OCI-LY7 (cell line): ENCODE measurements around the gene GORASP2. TPM values are rescaled to one million over a fixed set of nuclear protein-coding genes. Genes with fewer than 3 reads are reported as not detected.

Experiments used
- BruUV-seq: library from RNA; stranded (reverse); fragments of 400-500 nt; replicated peaks from 2 replicates; lab custom pipeline; 2021; lab: Mats Ljungman, UMichigan
- CTCF ChIA-PET: fragments of 300-600 bp; sonication (Branson Sonifier 250); formaldehyde crosslinking; loops from one replicate; lab custom pipeline; 2022; ENCODE audit warnings: antibody characterized with exemption; ENCODE audit not compliant: unreplicated experiment; lab: Charles Lee
- POLR2A ChIA-PET: fragments of 300-600 bp; sonication (Branson Sonifier 250); formaldehyde crosslinking; loops from one replicate; lab custom pipeline; 2022; ENCODE audit warnings: antibody characterized with exemption; lab: Charles Lee
- DNase-seq: peaks from one replicate; pipeline ENCODE4 v3.0.0-alpha.2; 2015; ENCODE audit warnings: low spot score
- H2AFZ ChIP-seq: fragments of 200-600 bp; sonication (generic), shearing (Covaris generic); 2 replicates; pipeline ENCODE4 v1.6.1; 2014; ENCODE audit warnings: mild to moderate bottlenecking, antibody characterized with exemption, low read length, moderate library complexity
- H3K27ac ChIP-seq: fragments of 200-600 bp; sonication (generic); 2 replicates; pipeline ENCODE4 v1.5.1; 2014; ENCODE audit warnings: mixed run types, low read depth, mild to moderate bottlenecking, moderate library complexity, low read length, inconsistent platforms; ENCODE audit not compliant: poor library complexity, severe bottlenecking
- H3K36me3 ChIP-seq: fragments of 200-600 bp; sonication (generic); 2 replicates; pipeline ENCODE4 v1.6.1; 2014; ENCODE audit warnings: mild to moderate bottlenecking, antibody characterized with exemption, low read length, moderate library complexity, mixed read lengths; ENCODE audit not compliant: insufficient read depth
- H3K4me1 ChIP-seq: fragments of 200-600 bp; sonication (generic); 2 replicates; pipeline ENCODE4 v1.5.1; 2014; ENCODE audit warnings: mild to moderate bottlenecking, low read length; ENCODE audit not compliant: insufficient read depth, poor library complexity, severe bottlenecking
- H3K4me2 ChIP-seq: fragments of 200-600 bp; sonication (generic); 2 replicates; pipeline ENCODE4 v1.6.1; 2014; ENCODE audit warnings: mild to moderate bottlenecking, low read length
- H3K4me3 ChIP-seq: fragments of 200-600 bp; sonication (generic); 2 replicates; pipeline ENCODE4 v1.5.1; 2014; ENCODE audit warnings: mild to moderate bottlenecking, low read depth, low read length; ENCODE audit not compliant: poor library complexity, severe bottlenecking
- H3K79me2 ChIP-seq: fragments of 200-600 bp; sonication (generic); 2 replicates; pipeline ENCODE4 v1.6.1; 2016; ENCODE audit warnings: low read depth, mild to moderate bottlenecking, low read length, moderate library complexity, mixed read lengths; ENCODE audit not compliant: insufficient read depth
- H3K9me2 ChIP-seq: fragments of 200-600 bp; sonication (generic); 2 replicates; pipeline ENCODE4 v1.6.1; 2016; ENCODE audit warnings: mild to moderate bottlenecking, low read length, mixed read lengths; ENCODE audit not compliant: insufficient read depth
- H3K9me3 ChIP-seq: fragments of 200-600 bp; sonication (generic); 2 replicates; pipeline ENCODE4 v1.6.1; 2014; ENCODE audit warnings: mild to moderate bottlenecking, mixed run types, low read length, mixed read lengths
- H4K20me1 ChIP-seq: fragments of 200-600 bp; sonication (generic); 2 replicates; pipeline ENCODE4 v1.6.1; 2014; ENCODE audit warnings: mild to moderate bottlenecking, antibody characterized with exemption, low read length, moderate library complexity, mixed read lengths; ENCODE audit not compliant: insufficient read depth
- CTCF ChIP-seq: fragments of 200-600 bp; sonication (generic); conservative IDR thresholded peaks from 2 replicates; pipeline ENCODE4 v1.5.1; 2014; ENCODE audit warnings: mild to moderate bottlenecking, antibody characterized with exemption, low read length, moderate library complexity, mixed read lengths
- EZH2phosphoT487 ChIP-seq: fragments of 200-600 bp; sonication (generic); IDR thresholded peaks from 2 replicates; pipeline ENCODE4 v1.6.1; 2018; ENCODE audit warnings: low read depth, borderline replicate concordance, mild to moderate bottlenecking, mixed run types, antibody characterized with exemption, low read length, moderate library complexity, mixed read lengths
- intact Hi-C: fragments of 100-400 bp; cut with micrococcal nuclease; formaldehyde crosslinking; loops from one replicate; pipeline ENCODE4 v1.10.0; 2022; ENCODE audit not compliant: unreplicated experiment
- total RNA-seq, 2 experiments: library from RNA; depleted of rRNA in 1 of 2; stranded (reverse); fragments of >200 nt in 1 of 2; shearing (Covaris generic) in 1 of 2; gene quantifications; 2 replicates each; pipeline ENCODE4 v1.2.3, GENCODE V29; 2014 to 2022

GORASP2 gene
- total RNA-seq, 2 experiments from 2014 or later: 30.7 to 94.3 TPM

- peak overlapping the region; percentile 89 for H2AFZ ChIP-seq
- H3K9me2 ChIP-seq: no peaks in the 10 kb centered on the region
- H3K79me2 ChIP-seq: peaks cover 38% of the 10 kb centered on the region
- peak; percentile 27 for DNase-seq
- peak overlapping the region; percentile 59 for H3K4me3 ChIP-seq
- TF ChIP-seq EZH2phosphoT487 (no peak), CTCF (no peak)
- TSS peak; percentile 88 for BruUV-seq
- peaks cover 23% of the 10 kb centered on the region; the same call in 1 of the 2 replicates for H3K36me3 ChIP-seq
- peaks cover 16% of the 10 kb centered on the region; the same call in 1 of the 2 replicates for H3K9me3 ChIP-seq
- ChIA-PET POLR2A (interaction anchor here (0.7 to 2.2 kb wide), 6 partner anchors 13 to 885 kb away, joined by 3 to 8 read pairs (median 4); partner anchors contain the start of genes DCAF17, ERICH2 and METTL8), CTCF (no interaction called here)
- peaks cover 34% of the 10 kb centered on the region for H3K4me1 ChIP-seq
- intact Hi-C loops: loop anchor here (2.0 kb wide), 1 partner anchor 233 kb away; the partner anchor contains the start of gene TLK1
- H4K20me1 ChIP-seq: peaks cover 25% of the 10 kb centered on the region
- H3K27ac ChIP-seq: peak overlapping the region; percentile 62
- peak overlapping the region; percentile 60 for H3K4me2 ChIP-seq
Observed at GRCh38 chr2:170928036-170928823, 823 bp upstream of the GORASP2 start.

GRCh38 chr2:170929686-170930050, 615 bp downstream of the GORASP2 start:
- H3K9me3 ChIP-seq: peaks cover 10% of the 10 kb centered on the region; the same call in 1 of the 2 replicates
- H3K79me2 ChIP-seq: peaks cover 52% of the 10 kb centered on the region
- no peaks in the 10 kb centered on the region for H3K9me2 ChIP-seq
- BruUV-seq: no TSS peak
- intact Hi-C loops: loop anchor here (1.0 to 2.0 kb wide), 3 partner anchors 231 to 1627 kb away; partner anchors contain the start of genes METTL8, PDK1 and TLK1
- H3K4me2 ChIP-seq: peak overlapping the region; percentile 94
- peak; percentile 72 for DNase-seq
- no peak for TF ChIP-seq CTCF
- TF ChIP-seq EZH2phosphoT487: no peak
- H3K36me3 ChIP-seq: peaks cover 35% of the 10 kb centered on the region
- CTCF ChIA-PET: interaction anchor here (0.5 to 1.5 kb wide), 2 partner anchors 43 to 377 kb away, joined by 3 to 4 read pairs; no protein-coding TSS in a partner anchor
- H3K4me3 ChIP-seq: peak overlapping the region; percentile 75
- H4K20me1 ChIP-seq: peaks cover 28% of the 10 kb centered on the region
- H3K4me1 ChIP-seq: peaks cover 38% of the 10 kb centered on the region
- peak overlapping the region; percentile 25; the same call in 1 of the 2 replicates for H2AFZ ChIP-seq
- POLR2A ChIA-PET: interaction anchor here (0.7 to 2.2 kb wide), 7 partner anchors 9 to 503 kb away, joined by 3 to 8 read pairs (median 4); partner anchors contain the start of gene ERICH2
- peak overlapping the region; percentile 68 for H3K27ac ChIP-seq
